Measurements from ENCODE around the gene IFI44L. TPM values are rescaled to one million over a fixed set of nuclear protein-coding genes. Genes with fewer than 3 reads are reported as not detected.

Gene IFI44L
- total RNA-seq, 1 donor: 49.2 TPM

- H2AFZ ChIP-seq (ENCODE audit: low read length): peak overlapping the region; percentile 74
- no peak for DNase-seq (ENCODE audit: insufficient read length, low spot score, missing footprints)
- no peak overlapping the region for H3K4me3 ChIP-seq (ENCODE audit: insufficient read depth, low read length)
- no peaks in the 10 kb centered on the region for H3K9me3 ChIP-seq (ENCODE audit: low read depth, low read length)
- no peak overlapping the region for H3K4me2 ChIP-seq (ENCODE audit: insufficient read depth, low read length)
- H4K20me1 ChIP-seq (ENCODE audit: insufficient read depth, low read length): no peaks in the 10 kb centered on the region
- H3K79me2 ChIP-seq (ENCODE audit: insufficient read depth, low read length): no peaks in the 10 kb centered on the region
- no peaks in the 10 kb centered on the region for H3K36me3 ChIP-seq (ENCODE audit: insufficient read depth, low read length)
- H3K4me1 ChIP-seq (ENCODE audit: insufficient read depth, low read length): peaks cover 5% of the 10 kb centered on the region
- H3K27me3 ChIP-seq (ENCODE audit: insufficient read depth, low read length): no peaks in the 10 kb centered on the region
- TF ChIP-seq, protein P1, sequence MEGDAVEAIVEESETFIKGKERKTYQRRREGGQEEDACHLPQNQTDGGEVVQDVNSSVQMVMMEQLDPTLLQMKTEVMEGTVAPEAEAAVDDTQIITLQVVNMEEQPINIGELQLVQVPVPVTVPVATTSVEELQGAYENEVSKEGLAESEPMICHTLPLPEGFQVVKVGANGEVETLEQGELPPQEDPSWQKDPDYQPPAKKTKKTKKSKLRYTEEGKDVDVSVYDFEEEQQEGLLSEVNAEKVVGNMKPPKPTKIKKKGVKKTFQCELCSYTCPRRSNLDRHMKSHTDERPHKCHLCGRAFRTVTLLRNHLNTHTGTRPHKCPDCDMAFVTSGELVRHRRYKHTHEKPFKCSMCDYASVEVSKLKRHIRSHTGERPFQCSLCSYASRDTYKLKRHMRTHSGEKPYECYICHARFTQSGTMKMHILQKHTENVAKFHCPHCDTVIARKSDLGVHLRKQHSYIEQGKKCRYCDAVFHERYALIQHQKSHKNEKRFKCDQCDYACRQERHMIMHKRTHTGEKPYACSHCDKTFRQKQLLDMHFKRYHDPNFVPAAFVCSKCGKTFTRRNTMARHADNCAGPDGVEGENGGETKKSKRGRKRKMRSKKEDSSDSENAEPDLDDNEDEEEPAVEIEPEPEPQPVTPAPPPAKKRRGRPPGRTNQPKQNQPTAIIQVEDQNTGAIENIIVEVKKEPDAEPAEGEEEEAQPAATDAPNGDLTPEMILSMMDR (IDR thresholded peaks at IDR 0.05; ENCODE audit: extremely low read depth, low read depth, low read length): no peak
- H3K27ac ChIP-seq (ENCODE audit: low read depth, low read length): no peak overlapping the region
Measured at GRCh38 chr1:78677788-78678187, 57.5 kb downstream of the IFI44L start.

DNA sequence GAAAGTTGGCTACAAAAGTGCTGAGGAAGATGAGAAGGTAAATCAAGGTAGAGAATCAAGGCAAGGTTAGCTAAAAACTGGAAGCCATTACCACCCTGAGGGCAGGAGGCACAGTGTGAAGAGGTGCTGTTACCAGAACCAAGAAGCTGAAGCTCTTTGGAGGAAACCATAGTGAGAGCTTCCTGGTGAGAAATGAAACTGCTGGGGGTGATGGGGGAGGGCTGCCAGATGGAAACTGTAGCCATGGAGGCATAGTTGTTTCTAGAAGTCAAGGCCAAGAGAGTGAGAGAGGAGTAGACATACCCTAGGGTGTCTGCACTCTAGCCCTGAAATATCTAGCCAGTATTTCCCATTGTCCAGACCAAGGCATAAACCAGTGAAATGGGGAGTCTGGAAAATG lies 58.1 kb downstream of the IFI44L start:
- no peak for DNase-seq (ENCODE audit: insufficient read length, low spot score, missing footprints)
- TF ChIP-seq, protein P1 (IDR thresholded peaks at IDR 0.05; ENCODE audit: extremely low read depth, low read depth, low read length): no peak
- Histone ChIP-seq H3K27me3 (ENCODE audit: insufficient read depth, low read length) (no peaks in the 10 kb centered on the region), H3K36me3 (ENCODE audit: insufficient read depth, low read length) (no peaks in the 10 kb centered on the region), H3K4me2 (ENCODE audit: insufficient read depth, low read length) (peak overlapping the region; percentile 12), H3K79me2 (ENCODE audit: insufficient read depth, low read length) (no peaks in the 10 kb centered on the region), H3K4me3 (ENCODE audit: insufficient read depth, low read length) (no peak overlapping the region), H4K20me1 (ENCODE audit: insufficient read depth, low read length) (no peaks in the 10 kb centered on the region), H2AFZ (ENCODE audit: low read length) (peak overlapping the region; percentile 74), H3K9me3 (ENCODE audit: low read depth, low read length) (no peaks in the 10 kb centered on the region), H3K27ac (ENCODE audit: low read depth, low read length) (no peak overlapping the region), H3K4me1 (ENCODE audit: insufficient read depth, low read length) (peaks cover 5% of the 10 kb centered on the region)

DNA sequence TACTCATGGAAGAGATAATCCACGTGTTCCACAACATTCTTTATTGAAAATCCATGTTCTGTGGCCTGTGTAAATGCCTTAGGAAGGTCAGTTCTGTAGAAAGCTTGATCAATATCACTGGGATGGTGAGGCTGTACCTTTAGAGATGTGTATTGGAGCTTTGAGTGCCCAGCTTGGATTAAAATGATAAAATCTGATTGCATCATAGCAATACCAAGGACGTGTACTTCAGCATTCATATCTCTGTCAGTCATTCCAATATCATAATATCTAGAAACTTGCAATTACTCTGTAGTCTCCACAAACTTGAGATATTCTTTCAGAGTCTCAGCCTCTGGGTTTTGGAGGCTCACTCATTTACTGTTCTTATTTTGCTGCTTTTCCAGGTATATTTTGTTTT lies 61.0 kb downstream of the IFI44L start:
- Histone ChIP-seq H3K4me2 (ENCODE audit: insufficient read depth, low read length) (no peak overlapping the region), H3K4me1 (ENCODE audit: insufficient read depth, low read length) (peaks cover 5% of the 10 kb centered on the region), H4K20me1 (ENCODE audit: insufficient read depth, low read length) (no peaks in the 10 kb centered on the region), H3K4me3 (ENCODE audit: insufficient read depth, low read length) (no peak overlapping the region), H3K27me3 (ENCODE audit: insufficient read depth, low read length) (no peaks in the 10 kb centered on the region), H3K79me2 (ENCODE audit: insufficient read depth, low read length) (no peaks in the 10 kb centered on the region), H3K9me3 (ENCODE audit: low read depth, low read length) (no peaks in the 10 kb centered on the region), H3K36me3 (ENCODE audit: insufficient read depth, low read length) (no peaks in the 10 kb centered on the region), H3K27ac (ENCODE audit: low read depth, low read length) (no peak overlapping the region), H2AFZ (ENCODE audit: low read length) (no peak overlapping the region)
- DNase-seq (ENCODE audit: insufficient read length, low spot score, missing footprints): no peak
- TF ChIP-seq, protein P1 (IDR thresholded peaks at IDR 0.05; ENCODE audit: extremely low read depth, low read depth, low read length): no peak

DNA sequence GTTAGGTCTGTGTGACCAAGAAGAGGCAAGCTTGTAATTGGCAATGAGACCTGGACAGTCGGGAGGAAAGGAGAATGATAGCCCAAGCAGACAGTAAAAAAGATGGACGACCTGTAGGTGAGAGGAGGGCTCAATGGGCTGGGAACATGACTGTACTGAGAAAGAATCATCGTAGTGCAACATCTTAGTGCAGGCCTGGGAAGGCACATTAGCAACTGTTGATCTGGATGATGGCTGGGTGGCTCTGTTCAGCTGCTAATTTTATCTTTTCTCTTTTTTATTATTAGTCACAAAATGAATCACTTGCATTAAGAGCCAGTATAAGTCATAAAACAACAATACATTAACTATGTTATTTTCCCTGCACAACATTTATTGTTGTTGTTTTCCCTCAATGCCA lies 62.2 kb downstream of the IFI44L start:
- Histone ChIP-seq H3K79me2 (ENCODE audit: insufficient read depth, low read length) (no peaks in the 10 kb centered on the region), H3K27me3 (ENCODE audit: insufficient read depth, low read length) (no peaks in the 10 kb centered on the region), H3K4me1 (ENCODE audit: insufficient read depth, low read length) (peaks cover 9% of the 10 kb centered on the region), H2AFZ (ENCODE audit: low read length) (peak overlapping the region; percentile 60), H3K27ac (ENCODE audit: low read depth, low read length) (no peak overlapping the region), H4K20me1 (ENCODE audit: insufficient read depth, low read length) (no peaks in the 10 kb centered on the region), H3K4me2 (ENCODE audit: insufficient read depth, low read length) (no peak overlapping the region), H3K9me3 (ENCODE audit: low read depth, low read length) (no peaks in the 10 kb centered on the region), H3K4me3 (ENCODE audit: insufficient read depth, low read length) (no peak overlapping the region), H3K36me3 (ENCODE audit: insufficient read depth, low read length) (no peaks in the 10 kb centered on the region)
- no peak for DNase-seq (ENCODE audit: insufficient read length, low spot score, missing footprints)
- TF ChIP-seq, protein P1 (IDR thresholded peaks at IDR 0.05; ENCODE audit: extremely low read depth, low read depth, low read length): no peak

Data from osteoblast (primary cell).